ENCODE measurements around the gene AGGF1. TPM values are rescaled to one million over a fixed set of nuclear protein-coding genes. Genes with fewer than 3 reads are reported as not detected.

The AGGF1 gene
- total RNA-seq, 1 donor from 2014 or later = 35.1 TPM

DNA sequence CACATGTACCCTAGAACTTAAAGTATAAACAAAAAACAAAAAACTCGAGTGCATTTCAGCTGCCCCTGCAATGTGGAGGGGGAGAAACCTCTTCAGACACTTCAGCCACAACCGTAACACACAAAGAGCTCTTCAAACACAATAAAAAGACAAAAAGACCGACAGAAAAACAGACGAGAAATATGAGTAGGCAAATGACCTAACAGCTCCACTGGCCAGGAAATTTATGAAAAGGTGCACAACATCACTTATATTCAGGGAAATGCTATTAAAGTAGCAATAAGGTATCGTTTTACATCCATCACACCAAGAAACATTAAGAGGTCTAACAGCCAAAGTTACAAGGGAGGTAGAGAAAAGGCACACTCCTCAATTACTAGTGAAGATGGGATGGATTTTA lies 50.7 kb downstream of the AGGF1 start:
- H2AFZ ChIP-seq (replicated peaks) = no peak overlapping the region
- Mint-ChIP-seq H3K27ac (no peak overlapping the region), H3K27me3 (ENCODE audit: insufficient read depth, low read depth) (no peaks in the 10 kb centered on the region), H3K4me3 (no peak overlapping the region), H3K36me3 (peaks cover 20% of the 10 kb centered on the region), H3K4me1 (peaks cover 8% of the 10 kb centered on the region), H3K9me3 (peaks cover 7% of the 10 kb centered on the region)
- DNase-seq (ENCODE audit: low spot score) = no peak
- H3K9me3 ChIP-seq (ENCODE audit: low read depth) = no peaks in the 10 kb centered on the region
- no peaks in the 10 kb centered on the region for H4K20me1 ChIP-seq (ENCODE audit: low read depth)
- no peak overlapping the region for H3K27ac ChIP-seq
- peaks cover 3% of the 10 kb centered on the region for H3F3A ChIP-seq (ENCODE audit: low read depth)
- H3K4me1 ChIP-seq = peaks cover 15% of the 10 kb centered on the region
- H3K9ac ChIP-seq = no peak overlapping the region
- no peaks in the 10 kb centered on the region for H3K79me2 ChIP-seq (ENCODE audit: low read depth)
- no peak overlapping the region for H3K4me2 ChIP-seq
- H3K27me3 ChIP-seq = peaks cover 18% of the 10 kb centered on the region
- no peak overlapping the region for H3K4me3 ChIP-seq
- TF ChIP-seq, protein P1, sequence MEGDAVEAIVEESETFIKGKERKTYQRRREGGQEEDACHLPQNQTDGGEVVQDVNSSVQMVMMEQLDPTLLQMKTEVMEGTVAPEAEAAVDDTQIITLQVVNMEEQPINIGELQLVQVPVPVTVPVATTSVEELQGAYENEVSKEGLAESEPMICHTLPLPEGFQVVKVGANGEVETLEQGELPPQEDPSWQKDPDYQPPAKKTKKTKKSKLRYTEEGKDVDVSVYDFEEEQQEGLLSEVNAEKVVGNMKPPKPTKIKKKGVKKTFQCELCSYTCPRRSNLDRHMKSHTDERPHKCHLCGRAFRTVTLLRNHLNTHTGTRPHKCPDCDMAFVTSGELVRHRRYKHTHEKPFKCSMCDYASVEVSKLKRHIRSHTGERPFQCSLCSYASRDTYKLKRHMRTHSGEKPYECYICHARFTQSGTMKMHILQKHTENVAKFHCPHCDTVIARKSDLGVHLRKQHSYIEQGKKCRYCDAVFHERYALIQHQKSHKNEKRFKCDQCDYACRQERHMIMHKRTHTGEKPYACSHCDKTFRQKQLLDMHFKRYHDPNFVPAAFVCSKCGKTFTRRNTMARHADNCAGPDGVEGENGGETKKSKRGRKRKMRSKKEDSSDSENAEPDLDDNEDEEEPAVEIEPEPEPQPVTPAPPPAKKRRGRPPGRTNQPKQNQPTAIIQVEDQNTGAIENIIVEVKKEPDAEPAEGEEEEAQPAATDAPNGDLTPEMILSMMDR (IDR thresholded peaks at IDR 0.05) = no peak
- no peak for TF ChIP-seq EZH2 (IDR thresholded peaks at IDR 0.05)
- TF ChIP-seq EZH2phosphoT487 (IDR thresholded peaks at IDR 0.05) = no peak
- no peaks in the 10 kb centered on the region for H3K36me3 ChIP-seq

DNA sequence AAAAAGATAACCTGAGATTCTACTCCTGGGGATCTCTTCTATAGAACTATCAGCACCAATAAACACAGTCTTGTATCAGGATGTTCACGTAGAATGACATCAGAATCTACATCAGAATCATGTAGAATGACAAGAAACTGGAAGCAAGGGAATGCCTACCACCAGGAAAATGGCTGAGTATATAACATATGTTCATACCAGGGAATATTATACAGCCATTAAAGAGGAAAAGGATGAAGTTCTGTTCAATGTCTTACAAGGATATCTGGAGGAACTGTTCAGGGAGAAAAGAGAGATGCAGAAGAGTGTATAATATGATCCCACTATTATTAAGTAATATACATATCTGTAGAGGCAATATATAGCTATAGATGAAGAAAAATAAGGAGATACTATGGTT lies 52.1 kb downstream of the AGGF1 start:
- Histone ChIP-seq H3K27ac (no peak overlapping the region), H2AFZ (replicated peaks) (no peak overlapping the region), H3K79me2 (ENCODE audit: low read depth) (peaks cover under 1% of the 10 kb centered on the region), H3K36me3 (no peaks in the 10 kb centered on the region), H3K4me2 (no peak overlapping the region), H3F3A (ENCODE audit: low read depth) (peaks cover 17% of the 10 kb centered on the region), H3K27me3 (peaks cover 12% of the 10 kb centered on the region), H3K9me3 (ENCODE audit: low read depth) (no peaks in the 10 kb centered on the region), H4K20me1 (ENCODE audit: low read depth) (no peaks in the 10 kb centered on the region), H3K4me3 (no peak overlapping the region), H3K9ac (no peak overlapping the region), H3K4me1 (peaks cover 20% of the 10 kb centered on the region)
- Mint-ChIP-seq H3K27ac (no peak overlapping the region), H3K36me3 (peaks cover 17% of the 10 kb centered on the region), H3K4me3 (no peak overlapping the region), H3K9me3 (peaks cover 7% of the 10 kb centered on the region), H3K27me3 (ENCODE audit: insufficient read depth, low read depth) (no peaks in the 10 kb centered on the region), H3K4me1 (peaks cover 14% of the 10 kb centered on the region)
- TF ChIP-seq, protein P1 (IDR thresholded peaks at IDR 0.05) = no peak
- TF ChIP-seq EZH2 (IDR thresholded peaks at IDR 0.05) = no peak
- no peak for TF ChIP-seq EZH2phosphoT487 (IDR thresholded peaks at IDR 0.05)
- DNase-seq (ENCODE audit: low spot score) = no peak

DNA sequence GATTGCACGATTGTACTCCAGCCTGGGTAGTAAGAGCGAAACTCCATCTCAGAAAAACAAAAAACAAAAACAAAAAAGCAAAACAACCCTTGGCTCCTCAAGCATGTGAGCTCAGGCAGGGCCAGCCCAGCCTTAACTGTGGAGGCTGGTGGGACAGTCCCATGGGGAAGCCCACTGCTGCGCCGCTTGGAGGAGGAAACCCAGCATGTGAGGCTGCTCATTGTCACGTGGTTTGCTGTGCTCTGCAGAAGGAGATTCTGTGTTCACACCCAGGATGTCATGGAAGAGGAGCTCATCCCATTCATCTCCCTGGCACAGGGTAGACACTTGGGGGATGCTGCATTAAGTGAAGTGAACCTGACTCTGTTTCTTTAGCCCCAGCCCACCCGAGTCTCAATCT lies 52.9 kb downstream of the AGGF1 start:
- H3K27me3 Mint-ChIP-seq (ENCODE audit: insufficient read depth, low read depth) = no peaks in the 10 kb centered on the region
- H3K4me1 Mint-ChIP-seq = peaks cover 20% of the 10 kb centered on the region
- H3K36me3 ChIP-seq = no peaks in the 10 kb centered on the region

More for the DNA sequence above, 52.9 kb downstream of the AGGF1 start:
- H3K9me3 Mint-ChIP-seq = peaks cover 7% of the 10 kb centered on the region
- H3K36me3 Mint-ChIP-seq = peaks cover 18% of the 10 kb centered on the region
- H3F3A ChIP-seq (ENCODE audit: low read depth) = peaks cover 20% of the 10 kb centered on the region
- H3K9me3 ChIP-seq (ENCODE audit: low read depth) = no peaks in the 10 kb centered on the region
- H3K4me1 ChIP-seq = peaks cover 24% of the 10 kb centered on the region
- H3K27ac Mint-ChIP-seq = no peak overlapping the region
- H3K4me3 Mint-ChIP-seq = no peak overlapping the region
- H3K79me2 ChIP-seq (ENCODE audit: low read depth) = peaks cover 6% of the 10 kb centered on the region
- H4K20me1 ChIP-seq (ENCODE audit: low read depth) = no peaks in the 10 kb centered on the region
- H3K4me2 ChIP-seq = no peak overlapping the region
- H3K9ac ChIP-seq = no peak overlapping the region
- peaks cover 8% of the 10 kb centered on the region for H3K27me3 ChIP-seq
- no peak for DNase-seq (ENCODE audit: low spot score)
- TF ChIP-seq EZH2phosphoT487 (IDR thresholded peaks at IDR 0.05) (no peak), EZH2 (IDR thresholded peaks at IDR 0.05) (no peak)
- TF ChIP-seq, protein P1 (IDR thresholded peaks at IDR 0.05) = no peak
- no peak overlapping the region for H2AFZ ChIP-seq (replicated peaks)
- no peak overlapping the region for H3K4me3 ChIP-seq
- no peak overlapping the region for H3K27ac ChIP-seq
